Neuronal stem cell (in vitro differentiated cells): Measurements from ENCODE around the gene DEPDC1.
A peak's percentile ranks its signal among the peaks of the same experiment; 100 is the strongest.
"Not testable (repeated sequence)": the region's sequence is repeated elsewhere in the genome, so short reads cannot be mapped to it uniquely, and the experiment has no call there.

Experiments
- DNase-seq: peaks from one replicate; pipeline ENCODE4 v3.0.0-alpha.2; 2013; ENCODE audit warnings: low spot score
- H2AFZ ChIP-seq: one replicate; pipeline ENCODE4 v1.6.1; 2013; ENCODE audit warnings: mild to moderate bottlenecking, low read length, inconsistent platforms
- H2AK5ac ChIP-seq: 2 replicates; pipeline ENCODE4 v1.6.1; 2013; ENCODE audit warnings: low read depth, mild to moderate bottlenecking, inconsistent platforms, low read length, moderate library complexity, mixed read lengths
- H2BK120ac ChIP-seq: 2 replicates; pipeline ENCODE4 v1.6.1; 2013; ENCODE audit warnings: low read depth, mild to moderate bottlenecking, inconsistent platforms, low read length, moderate library complexity, mixed read lengths
- H2BK12ac ChIP-seq: one replicate; pipeline ENCODE4 v1.6.1; 2013; ENCODE audit warnings: low read length, inconsistent platforms
- H2BK15ac ChIP-seq: 2 replicates; pipeline ENCODE4 v1.6.1; 2013; ENCODE audit warnings: mild to moderate bottlenecking, low read length, inconsistent platforms, mixed read lengths
- H2BK5ac ChIP-seq: one replicate; pipeline ENCODE4 v1.6.1; 2013; ENCODE audit warnings: inconsistent platforms, mild to moderate bottlenecking, low read length, moderate library complexity
- H3K14ac ChIP-seq: one replicate; pipeline ENCODE4 v1.6.1; 2013; ENCODE audit warnings: low read length, inconsistent platforms
- H3K18ac ChIP-seq: 2 replicates; pipeline ENCODE4 v1.6.1; 2013; ENCODE audit warnings: low read length, inconsistent platforms
- H3K23ac ChIP-seq: 2 replicates; pipeline ENCODE4 v1.6.1; 2013; ENCODE audit warnings: low read depth, mild to moderate bottlenecking, mixed read lengths, low read length, inconsistent platforms; ENCODE audit not compliant: poor library complexity
- H3K27ac ChIP-seq: replicated peaks from 3 replicates; pipeline ENCODE4 v1.5.1; 2013; ENCODE audit warnings: low read length, inconsistent platforms
- H3K27me3 ChIP-seq, 3 experiments: 2 replicates each; pipeline ENCODE4 v1.6.1; 2013; ENCODE audit warnings: low read length in 3 of 3, mild to moderate bottlenecking in 2 of 3, inconsistent platforms in 1 of 3, low read depth in 1 of 3, mixed read lengths in 1 of 3, moderate library complexity in 1 of 3; ENCODE audit not compliant: control insufficient read depth in 3 of 3, insufficient read depth in 3 of 3
- H3K36me3 ChIP-seq, 2 donors: replicated peaks in 1 of 2; 2 replicates each; pipeline ENCODE4 v1.6.1; 2013; ENCODE audit warnings: low read length in 2 of 2; ENCODE audit not compliant: control insufficient read depth in 2 of 2, insufficient read depth in 2 of 2
- H3K4ac ChIP-seq: 2 replicates; pipeline ENCODE4 v1.6.1; 2013; ENCODE audit warnings: inconsistent platforms, mild to moderate bottlenecking, low read length, moderate library complexity
- H3K4me1 ChIP-seq, 2 donors: 1 replicate in 1 of 2; 2 replicates in 1 of 2; pipeline ENCODE4 v1.6.1; 2013; ENCODE audit warnings: low read length in 2 of 2, low read depth in 1 of 2; ENCODE audit not compliant: control insufficient read depth in 2 of 2, insufficient read depth in 1 of 2
- H3K4me2 ChIP-seq: one replicate; pipeline ENCODE4 v1.6.1; 2013; ENCODE audit warnings: mild to moderate bottlenecking, low read length, inconsistent platforms; ENCODE audit not compliant: insufficient read depth, poor library complexity, severe bottlenecking
- H3K4me3 ChIP-seq, 2 donors: 2 replicates each; pipeline ENCODE4 v1.5.1; 2013; ENCODE audit warnings: low read length in 2 of 2, mild to moderate bottlenecking in 2 of 2, inconsistent platforms in 1 of 2, moderate library complexity in 1 of 2
- H3K79me1 ChIP-seq: one replicate; pipeline ENCODE4 v1.6.1; 2013; ENCODE audit warnings: low read depth, mild to moderate bottlenecking, inconsistent platforms, low read length, moderate library complexity
- H3K9ac ChIP-seq: one replicate; pipeline ENCODE4 v1.6.1; 2013; ENCODE audit warnings: mild to moderate bottlenecking, low read depth, low read length, inconsistent platforms; ENCODE audit not compliant: poor library complexity
- H3K9me3 ChIP-seq, 2 donors: replicated peaks in 1 of 2; 2 replicates each; pipeline versions ENCODE3 to v1.6.1; 2013; ENCODE audit warnings: low read length in 2 of 2, mild to moderate bottlenecking in 2 of 2, inconsistent platforms in 1 of 2, low read depth in 1 of 2, mixed read lengths in 1 of 2, moderate library complexity in 1 of 2; ENCODE audit not compliant: control insufficient read depth in 2 of 2, insufficient read depth in 1 of 2
- H4K8ac ChIP-seq: one replicate; pipeline ENCODE4 v1.6.1; 2013; ENCODE audit warnings: low read depth, mild to moderate bottlenecking, inconsistent platforms, low read length, moderate library complexity
- H4K91ac ChIP-seq: one replicate; pipeline ENCODE4 v1.6.1; 2013; ENCODE audit warnings: low read length, low read depth, mild to moderate bottlenecking, inconsistent platforms; ENCODE audit not compliant: poor library complexity
- WGBS, 2 donors: extraction: QIAGEN DNeasy Blood & Tissue Kit; methylation state at CpG; one replicate each; pipeline ENCODE4 v1.1.7; 2013; ENCODE audit warnings: missing lambda C conversion rate in 2 of 2, mixed read lengths in 1 of 2; ENCODE audit not compliant: insufficient read length in 2 of 2, insufficient replicate concordance in 1 of 2; ENCODE audit errors: extremely low coverage in 2 of 2; 5-methylcytosine and 5-hydroxymethylcytosine counted together

DEPDC1 gene

GRCh38 chr1:68479501-68479900 is 17.4 kb downstream of the DEPDC1 start:
- Histone ChIP-seq H3K27me3 (no peaks in the 10 kb centered on the region), H2AK5ac (no peak overlapping the region), H3K4ac (no peak overlapping the region), H4K91ac (no peak overlapping the region), H3K23ac (no peak overlapping the region), H3K9me3 (no peaks in the 10 kb centered on the region), H2BK120ac (no peak overlapping the region), H3K18ac (no peak overlapping the region), H2AFZ (no peak overlapping the region), H3K79me1 (no peaks in the 10 kb centered on the region), H3K4me3 (no peak overlapping the region), H3K27ac (no peak overlapping the region), H3K14ac (no peak overlapping the region), H3K4me2 (no peak overlapping the region), H4K8ac (no peak overlapping the region), H2BK12ac (no peak overlapping the region), H3K9ac (no peak overlapping the region), H2BK5ac (no peak overlapping the region), H2BK15ac (no peak overlapping the region), H3K36me3 (peaks cover 16 to 98% of the 10 kb centered on the region in 2 donors), H3K4me1 (no peaks in the 10 kb centered on the region)
- no peak for DNase-seq
- WGBS, 2 donors, result no CpG with 5 or more reads among the region's 2 CpGs

- Histone ChIP-seq H2BK120ac (no peak overlapping the region), H3K4me2 (no peak overlapping the region), H2BK5ac (no peak overlapping the region), H3K36me3 (peaks cover 16 to 95% of the 10 kb centered on the region in 2 donors), H3K23ac (no peak overlapping the region), H3K14ac (no peak overlapping the region), H2AK5ac (no peak overlapping the region), H2BK15ac (no peak overlapping the region), H3K27me3 (no peaks in the 10 kb centered on the region), H3K9me3 (peaks cover 0 to 2% of the 10 kb centered on the region in 2 donors), H3K18ac (no peak overlapping the region), H2AFZ (no peak overlapping the region), H4K91ac (no peak overlapping the region), H3K4me1 (no peaks in the 10 kb centered on the region), H3K4me3 (no peak overlapping the region), H4K8ac (no peak overlapping the region), H3K79me1 (no peaks in the 10 kb centered on the region), H3K27ac (no peak overlapping the region), H3K4ac (no peak overlapping the region), H2BK12ac (no peak overlapping the region), H3K9ac (no peak overlapping the region)
- DNase-seq, result no peak
- no CpG with 5 or more reads among the region's 2 CpGs for WGBS, 2 donors
These were observed 18.2 kb downstream of the DEPDC1 start for GRCh38 chr1:68478662-68479061.

GRCh38 chr1:68476626-68477025 is 20.3 kb downstream of the DEPDC1 start:
- not testable (repeated sequence) for H3K27me3 ChIP-seq

GRCh38 chr1:68473060-68473459 is 23.8 kb downstream of the DEPDC1 start:
- peaks cover 0 to 39% of the 10 kb centered on the region in 2 donors for H3K36me3 ChIP-seq
- no peak overlapping the region for H2AK5ac ChIP-seq
- no peak overlapping the region for H3K14ac ChIP-seq
- H3K4me3 ChIP-seq, result no peak overlapping the region
- H2BK5ac ChIP-seq, result no peak overlapping the region
- no peak overlapping the region for H3K4me2 ChIP-seq
- H3K4ac ChIP-seq, result no peak overlapping the region
- no peak overlapping the region for H2BK12ac ChIP-seq
- no peaks in the 10 kb centered on the region for H3K79me1 ChIP-seq
- H2BK15ac ChIP-seq, result no peak overlapping the region
- peaks cover 0 to 9% of the 10 kb centered on the region in 2 donors for H3K9me3 ChIP-seq
- peak overlapping the region; percentile 44 for H3K27ac ChIP-seq
- no peak overlapping the region for H4K8ac ChIP-seq
- H3K23ac ChIP-seq, result no peak overlapping the region
- no peaks in the 10 kb centered on the region for H3K4me1 ChIP-seq
- H4K91ac ChIP-seq, result no peak overlapping the region
- no peak overlapping the region for H2AFZ ChIP-seq
- no peak for DNase-seq
- H3K9ac ChIP-seq, result no peak overlapping the region
- H2BK120ac ChIP-seq, result no peak overlapping the region
- H3K27me3 ChIP-seq, result no peaks in the 10 kb centered on the region
- H3K18ac ChIP-seq, result no peak overlapping the region

More at GRCh38 chr1:68476626-68477025, 20.3 kb downstream of the DEPDC1 start:
- not testable (repeated sequence) for H2AFZ ChIP-seq, H4K8ac ChIP-seq, H3K9ac ChIP-seq, H3K23ac ChIP-seq, H2AK5ac ChIP-seq, H3K79me1 ChIP-seq, H4K91ac ChIP-seq, H3K4ac ChIP-seq, H2BK12ac ChIP-seq, H3K18ac ChIP-seq, H2BK15ac ChIP-seq, H3K4me2 ChIP-seq, H3K4me1 ChIP-seq, H3K9me3 ChIP-seq, DNase-seq, H3K14ac ChIP-seq, H2BK120ac ChIP-seq, H3K4me3 ChIP-seq, H3K27ac ChIP-seq, H2BK5ac ChIP-seq
- WGBS, 2 donors, result no CpG with 5 or more reads among the region's 2 CpGs
- H3K36me3 ChIP-seq, result peaks cover 11 to 74% of the 10 kb centered on the region in 2 donors
